HG03432 (cell line): ENCODE results near the gene PEX14.
"Not testable (repeated sequence)": the region's sequence is repeated elsewhere in the genome, so short reads cannot be mapped to it uniquely, and the experiment has no call there.

Experiments used
- ATAC-seq: cut with Tn5 transposase; IDR thresholded peaks from one replicate; pipeline ENCODE4 v1.9.1; 2021; ENCODE audit warnings: mild to moderate bottlenecking, moderate library complexity; ENCODE audit not compliant: unreplicated experiment

Gene PEX14

GRCh38 chr1:10494418-10494753, 19.6 kb downstream of the PEX14 start:
- ATAC-seq = no peak

DNA sequence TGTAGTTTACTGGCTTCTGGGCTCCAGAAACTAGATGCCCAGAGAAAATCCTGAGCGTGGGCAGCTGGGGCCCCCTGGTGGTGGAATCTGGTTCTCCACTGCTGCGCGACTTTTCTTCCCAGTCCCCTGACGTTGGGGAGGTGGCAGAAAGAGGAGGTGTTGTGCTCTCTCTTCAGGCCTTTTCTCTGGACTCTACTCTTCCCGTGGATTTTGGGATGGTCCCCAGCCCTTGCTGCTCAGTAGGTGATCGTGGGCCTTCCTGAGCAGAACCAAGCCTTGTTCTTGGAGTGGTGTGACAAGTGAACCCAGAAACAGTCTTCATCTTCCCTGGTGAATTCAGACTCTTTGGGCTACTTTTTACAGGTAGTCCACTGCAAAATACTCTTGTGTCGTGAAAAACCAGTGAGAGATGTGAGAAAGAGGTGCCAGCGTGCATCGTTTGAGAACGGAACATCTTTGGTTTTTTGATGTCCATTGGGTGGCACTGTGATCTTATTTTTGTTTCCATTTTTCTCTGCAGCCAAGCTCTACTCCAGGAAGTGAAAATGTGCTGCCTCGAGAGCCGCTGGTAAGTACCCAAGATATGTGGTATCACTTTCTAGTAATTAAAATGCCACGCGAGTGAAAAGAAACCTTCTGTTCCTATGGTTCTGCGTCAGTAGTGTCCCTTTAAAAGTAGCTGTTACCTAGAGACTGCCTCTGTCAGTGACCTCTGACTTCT, 20.2 kb downstream of the PEX14 start:
- ATAC-seq = peak; percentile 83

- no peak for ATAC-seq
Measured at GRCh38 chr1:10495475-10495817, 20.7 kb downstream of the PEX14 start.

- no peak for ATAC-seq
Measured at GRCh38 chr1:10495952-10496351, 21.2 kb downstream of the PEX14 start.

GRCh38 chr1:10497109-10497508, 22.4 kb downstream of the PEX14 start:
- no peak for ATAC-seq

DNA sequence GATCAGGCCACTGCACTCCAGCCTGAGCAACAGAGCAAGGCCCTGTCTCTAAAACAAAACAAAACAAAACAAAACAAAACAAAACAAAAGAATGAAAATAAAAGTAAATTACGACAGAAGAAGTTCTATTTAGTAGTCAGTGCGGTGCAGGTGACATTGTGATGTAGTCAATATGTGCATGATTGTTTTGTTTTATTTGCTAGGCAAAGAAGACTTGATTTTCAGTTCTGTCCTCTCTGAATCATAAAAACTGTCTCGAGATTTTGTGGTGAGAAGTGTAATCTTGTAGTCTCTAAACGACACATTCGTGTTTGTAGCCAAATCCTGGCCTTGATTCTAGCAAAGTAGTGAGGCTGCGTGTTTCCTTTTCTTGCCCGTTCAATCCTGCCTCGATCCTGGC, 23.5 kb downstream of the PEX14 start:
- no peak for ATAC-seq

DNA sequence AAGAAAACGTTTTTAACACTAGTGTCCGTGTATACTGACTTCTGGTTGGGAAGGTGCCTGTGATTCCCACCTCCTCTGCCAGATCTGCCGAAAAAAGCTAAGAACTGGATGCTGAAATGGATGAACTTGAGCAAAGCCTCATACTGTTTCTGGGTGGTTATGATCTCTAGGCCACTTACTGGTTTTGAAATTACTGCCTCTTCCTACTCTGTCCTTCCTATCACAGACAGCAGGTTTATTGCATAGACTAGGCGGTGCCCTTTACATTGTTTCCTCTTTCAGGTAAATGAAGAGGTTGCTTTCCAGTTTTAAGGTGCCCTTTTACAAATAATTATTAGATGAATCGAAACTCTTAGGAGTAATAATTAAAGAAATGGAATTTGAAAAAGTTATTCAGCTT, 27.5 kb downstream of the PEX14 start:
- ATAC-seq = no peak

DNA sequence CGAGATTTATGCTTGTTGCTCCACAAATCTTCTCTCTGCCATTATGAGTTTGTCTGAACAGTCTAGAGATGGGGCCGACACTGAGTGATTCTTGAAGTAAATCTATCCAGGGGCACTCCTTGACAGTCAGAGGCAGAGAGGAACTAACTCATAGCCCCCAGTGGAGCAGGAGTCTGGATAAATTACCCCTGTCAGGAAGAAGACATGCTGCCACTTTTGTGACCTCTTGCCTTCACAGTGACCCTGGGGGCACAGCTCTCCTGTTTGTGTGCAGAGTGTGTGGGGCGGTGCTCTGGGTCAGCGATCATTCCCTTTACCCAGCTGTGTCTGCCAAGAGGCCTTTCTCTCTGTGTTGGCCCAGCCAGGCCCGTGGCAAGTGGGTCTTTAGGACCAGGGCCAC, 29.5 kb downstream of the PEX14 start:
- no peak for ATAC-seq

- not testable (repeated sequence) for ATAC-seq
Measured at GRCh38 chr1:10506046-10506676, 31.4 kb downstream of the PEX14 start.

GRCh38 chr1:10506677-10507047, 31.9 kb downstream of the PEX14 start:
- no peak for ATAC-seq

- peak; percentile 38 for ATAC-seq
Measured at GRCh38 chr1:10507111-10507879, 32.5 kb downstream of the PEX14 start.

DNA sequence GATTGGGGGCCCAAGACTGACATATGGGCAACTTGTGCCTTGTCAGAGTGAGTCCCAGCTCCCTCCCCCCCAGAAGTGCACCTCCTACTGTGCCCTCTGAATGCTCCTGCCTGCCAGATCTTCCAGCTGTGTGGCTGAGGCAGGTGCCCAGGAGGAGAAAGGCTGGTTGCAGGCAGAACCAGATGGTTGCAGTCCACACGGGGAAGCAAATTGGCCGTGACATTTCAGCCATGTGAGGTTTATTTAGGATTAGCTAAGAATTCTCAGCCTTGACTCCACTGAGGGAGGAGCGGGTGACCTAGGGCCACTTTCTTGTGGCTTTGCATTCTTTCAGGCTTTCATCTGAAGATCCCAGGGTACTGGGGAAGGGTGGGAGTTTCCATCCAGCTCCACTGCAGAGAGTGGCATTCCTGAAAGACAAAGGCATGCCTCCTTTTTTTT, 33.8 kb downstream of the PEX14 start:
- no peak for ATAC-seq

DNA sequence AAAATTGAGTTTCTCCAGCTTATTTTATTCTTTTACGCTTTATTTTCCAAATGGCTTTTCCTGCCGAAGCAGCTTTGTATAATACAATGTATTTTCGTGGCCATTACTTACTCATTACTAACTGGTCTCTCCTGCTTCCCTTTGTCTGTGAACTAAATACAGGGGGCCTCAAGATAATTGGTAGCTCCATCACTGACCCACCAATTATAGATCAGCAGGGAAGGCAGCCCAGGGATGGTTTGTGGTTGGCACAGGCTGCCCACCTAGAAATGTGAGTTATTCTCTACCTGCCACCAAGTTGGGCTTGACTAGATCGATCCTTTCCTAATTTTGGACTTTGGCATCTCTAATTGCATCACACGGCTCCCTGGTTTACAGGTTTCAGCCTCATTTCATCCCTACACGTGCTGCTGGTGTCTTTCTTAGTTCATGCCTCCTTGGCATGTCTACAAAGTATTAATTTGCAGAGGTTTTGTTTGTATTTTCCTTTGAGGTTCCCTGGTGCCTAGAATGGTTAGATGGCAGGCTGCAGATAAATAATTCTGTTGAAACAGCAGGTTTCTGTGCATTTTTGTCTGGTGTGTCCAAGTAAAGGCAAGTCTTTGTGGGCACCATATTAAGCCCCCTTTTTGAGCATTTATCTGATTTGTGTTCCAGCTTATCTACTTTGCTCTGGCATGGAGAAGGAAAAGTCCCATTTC, 35.2 kb downstream of the PEX14 start:
- no peak for ATAC-seq

DNA sequence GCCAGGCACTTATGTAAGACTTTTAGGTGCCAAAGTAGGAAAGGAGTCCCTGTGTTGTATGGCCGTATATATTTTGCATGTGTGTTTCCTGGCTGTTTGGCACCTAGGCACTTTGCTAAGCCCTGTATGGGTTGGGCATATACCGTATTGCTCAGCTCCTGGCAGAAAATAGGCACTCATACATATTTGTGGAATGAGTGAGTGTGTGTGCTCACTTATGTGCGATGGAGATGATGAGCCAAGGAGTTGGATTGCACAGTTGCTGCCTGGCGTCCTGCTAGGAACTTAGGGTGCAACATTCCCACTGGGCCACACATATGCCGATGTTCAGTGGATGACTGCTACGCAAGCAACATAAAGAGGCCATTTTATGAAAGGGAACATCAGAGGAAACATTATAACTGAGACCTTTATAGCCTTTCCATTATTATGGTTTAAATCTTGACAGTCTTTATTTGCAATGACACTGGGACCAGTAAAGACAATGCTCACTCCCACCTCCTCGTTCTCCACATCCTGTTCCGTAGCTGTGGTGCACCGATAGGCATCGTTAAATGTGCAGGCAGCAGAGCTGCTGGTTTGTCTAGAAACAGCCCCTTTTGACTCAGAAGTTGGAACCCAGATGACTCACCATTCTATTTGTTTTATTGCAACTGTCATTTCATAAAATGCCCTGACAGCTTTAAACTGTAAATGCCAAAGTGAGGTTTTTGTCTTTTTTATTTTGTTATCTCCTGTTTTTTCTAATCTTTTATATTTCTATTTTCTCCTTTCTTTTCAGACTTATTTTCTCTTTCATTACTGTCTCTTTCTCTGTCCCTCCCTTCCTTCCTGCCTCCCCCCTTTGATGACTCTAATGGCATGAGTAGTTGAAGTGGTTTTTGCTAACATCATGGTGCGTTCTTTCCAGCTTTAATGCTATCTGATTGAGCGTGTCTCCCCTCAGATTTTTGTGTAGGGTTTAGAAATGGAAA, 36.1 kb downstream of the PEX14 start:
- ATAC-seq = peak; percentile 86

DNA sequence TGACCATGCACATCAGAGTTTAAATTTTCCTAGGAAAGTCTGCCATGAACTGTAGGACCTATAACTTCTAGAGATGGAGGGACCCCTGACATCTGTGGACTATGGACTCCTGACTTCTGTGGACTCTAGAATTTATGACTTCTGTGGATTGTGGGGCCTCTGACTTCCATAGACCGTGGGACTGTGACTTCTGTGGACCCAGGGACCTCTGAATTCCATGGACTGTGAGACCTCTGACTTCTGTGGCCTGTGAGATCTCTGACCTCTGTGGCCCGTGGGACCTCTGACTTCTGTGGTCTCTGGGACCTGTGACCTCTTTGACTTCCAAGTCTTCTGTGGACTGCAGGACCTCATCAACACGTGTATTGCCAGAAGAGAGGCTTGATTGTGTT, 36.7 kb downstream of the PEX14 start:
- ATAC-seq = no peak

DNA sequence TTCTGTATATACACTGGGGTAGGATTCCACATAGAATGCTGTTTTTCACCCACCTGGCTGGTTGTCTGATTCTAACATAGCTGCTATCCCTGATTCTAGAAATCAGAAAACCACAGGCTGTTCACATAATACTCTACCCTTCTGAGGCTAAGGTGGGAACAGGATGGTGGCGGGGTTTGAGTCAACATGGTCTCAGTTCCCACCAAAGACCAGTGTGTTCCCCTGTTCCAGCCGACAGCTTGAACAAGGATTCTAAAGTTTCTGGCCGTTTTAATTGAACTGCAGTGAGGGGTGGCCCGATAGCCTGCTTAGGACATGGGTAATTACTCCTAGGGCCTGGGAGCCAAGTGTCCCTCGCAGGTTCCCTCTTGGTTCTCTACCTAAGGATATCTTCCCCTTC, 38.4 kb downstream of the PEX14 start:
- no peak for ATAC-seq

DNA sequence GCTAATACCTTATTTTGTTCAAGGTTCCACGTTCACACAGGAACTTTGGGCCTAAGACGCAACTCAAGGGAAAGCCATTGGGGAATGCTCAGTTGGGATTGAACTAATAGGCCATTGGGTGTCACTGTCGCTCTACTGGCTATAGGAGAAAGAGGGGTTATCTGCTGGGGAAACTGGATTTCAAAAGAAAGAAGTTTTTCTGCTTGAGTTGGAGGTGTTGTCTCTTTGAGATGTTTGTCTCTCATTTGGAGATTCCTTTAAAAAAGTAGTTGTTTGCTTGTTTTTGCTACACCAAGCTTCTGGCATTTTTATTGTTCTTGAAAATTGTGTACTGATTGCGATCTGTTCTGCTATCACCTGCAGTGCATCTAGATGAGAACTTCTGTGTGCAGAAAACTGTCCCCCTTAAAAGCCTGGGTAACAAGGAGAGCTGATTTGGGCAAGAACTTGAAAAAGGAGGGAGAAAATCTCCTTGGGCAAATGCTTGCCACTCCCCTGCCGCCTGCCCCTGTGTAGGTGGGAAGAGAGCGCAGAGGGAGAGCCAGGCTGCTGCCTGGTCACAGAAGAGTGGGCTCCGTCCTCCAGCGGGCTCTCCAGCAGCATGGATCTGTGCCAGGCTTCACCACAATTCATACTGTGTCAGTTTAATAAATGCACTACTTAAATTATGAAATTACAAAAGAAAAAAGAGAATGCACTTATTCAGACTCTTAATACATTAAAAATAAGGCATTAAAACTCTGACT, 39.9 kb downstream of the PEX14 start:
- no peak for ATAC-seq

GRCh38 chr1:10515301-10515975, 40.7 kb downstream of the PEX14 start:
- no peak for ATAC-seq
